Measurements from ENCODE around the gene WDR45B.

WDR45B gene

DNA sequence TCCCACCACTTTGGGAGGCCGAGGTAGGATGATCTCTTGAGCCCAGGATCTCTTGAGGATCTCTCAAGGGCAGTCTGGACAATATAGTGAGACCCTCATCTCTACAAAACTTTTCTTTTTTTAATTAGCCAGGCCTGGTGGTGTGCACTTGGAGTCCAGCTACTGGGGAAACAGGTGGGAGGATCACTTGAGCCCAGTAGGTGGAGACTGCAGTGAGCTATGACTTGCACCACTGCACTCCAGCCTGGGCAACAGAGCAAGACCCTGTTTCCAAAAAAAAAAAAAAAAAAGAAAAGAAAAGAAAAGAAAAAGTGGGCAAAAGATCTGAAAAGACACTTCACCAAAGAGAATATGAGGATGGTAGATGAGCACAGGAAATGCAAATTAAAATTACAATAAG, 35.3 kb upstream of the WDR45B start:
- H3K9me3 ChIP-seq (ENCODE audit: severe bottlenecking): peaks cover 10% of the 10 kb centered on the region
- no peak overlapping the region for H3K4me3 ChIP-seq (ENCODE audit: low read depth, low read length)
- peaks cover 6% of the 10 kb centered on the region for H3K36me3 ChIP-seq
- no peak overlapping the region for H3K27ac ChIP-seq
- H3K27me3 ChIP-seq (ENCODE audit: insufficient read depth, low read depth, severe bottlenecking): no peaks in the 10 kb centered on the region
- TF ChIP-seq, protein P1, sequence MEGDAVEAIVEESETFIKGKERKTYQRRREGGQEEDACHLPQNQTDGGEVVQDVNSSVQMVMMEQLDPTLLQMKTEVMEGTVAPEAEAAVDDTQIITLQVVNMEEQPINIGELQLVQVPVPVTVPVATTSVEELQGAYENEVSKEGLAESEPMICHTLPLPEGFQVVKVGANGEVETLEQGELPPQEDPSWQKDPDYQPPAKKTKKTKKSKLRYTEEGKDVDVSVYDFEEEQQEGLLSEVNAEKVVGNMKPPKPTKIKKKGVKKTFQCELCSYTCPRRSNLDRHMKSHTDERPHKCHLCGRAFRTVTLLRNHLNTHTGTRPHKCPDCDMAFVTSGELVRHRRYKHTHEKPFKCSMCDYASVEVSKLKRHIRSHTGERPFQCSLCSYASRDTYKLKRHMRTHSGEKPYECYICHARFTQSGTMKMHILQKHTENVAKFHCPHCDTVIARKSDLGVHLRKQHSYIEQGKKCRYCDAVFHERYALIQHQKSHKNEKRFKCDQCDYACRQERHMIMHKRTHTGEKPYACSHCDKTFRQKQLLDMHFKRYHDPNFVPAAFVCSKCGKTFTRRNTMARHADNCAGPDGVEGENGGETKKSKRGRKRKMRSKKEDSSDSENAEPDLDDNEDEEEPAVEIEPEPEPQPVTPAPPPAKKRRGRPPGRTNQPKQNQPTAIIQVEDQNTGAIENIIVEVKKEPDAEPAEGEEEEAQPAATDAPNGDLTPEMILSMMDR (IDR thresholded peaks at IDR 0.05; ENCODE audit: low read depth, low read length): no peak
- DNase-seq: no peak

DNA sequence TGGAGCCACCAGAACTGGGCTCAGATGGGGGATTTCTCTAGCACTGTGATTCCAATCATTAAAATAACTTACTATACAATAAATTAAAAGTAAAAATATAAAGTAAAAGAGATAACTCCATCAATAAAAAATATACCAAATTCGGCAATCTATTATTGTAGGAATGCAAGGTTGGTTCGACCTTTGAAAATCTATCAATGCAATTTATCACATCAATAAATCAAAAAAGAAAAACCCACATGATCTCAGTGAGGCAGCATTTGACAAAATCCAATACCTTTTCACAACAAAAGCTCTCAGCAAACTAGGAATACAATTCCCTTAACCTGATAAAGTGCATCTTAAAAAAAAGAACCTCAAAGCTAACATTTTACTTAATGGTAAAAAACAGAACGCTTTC, 33.3 kb upstream of the WDR45B start:
- TF ChIP-seq, protein P1 (IDR thresholded peaks at IDR 0.05; ENCODE audit: low read depth, low read length): no peak
- H3K4me3 ChIP-seq (ENCODE audit: low read depth, low read length): no peak overlapping the region
- H3K9me3 ChIP-seq (ENCODE audit: severe bottlenecking): peaks cover 10% of the 10 kb centered on the region
- H3K27ac ChIP-seq: no peak overlapping the region
- H3K27me3 ChIP-seq (ENCODE audit: insufficient read depth, low read depth, severe bottlenecking): no peaks in the 10 kb centered on the region
- peaks cover 6% of the 10 kb centered on the region for H3K36me3 ChIP-seq
- DNase-seq: no peak

DNA sequence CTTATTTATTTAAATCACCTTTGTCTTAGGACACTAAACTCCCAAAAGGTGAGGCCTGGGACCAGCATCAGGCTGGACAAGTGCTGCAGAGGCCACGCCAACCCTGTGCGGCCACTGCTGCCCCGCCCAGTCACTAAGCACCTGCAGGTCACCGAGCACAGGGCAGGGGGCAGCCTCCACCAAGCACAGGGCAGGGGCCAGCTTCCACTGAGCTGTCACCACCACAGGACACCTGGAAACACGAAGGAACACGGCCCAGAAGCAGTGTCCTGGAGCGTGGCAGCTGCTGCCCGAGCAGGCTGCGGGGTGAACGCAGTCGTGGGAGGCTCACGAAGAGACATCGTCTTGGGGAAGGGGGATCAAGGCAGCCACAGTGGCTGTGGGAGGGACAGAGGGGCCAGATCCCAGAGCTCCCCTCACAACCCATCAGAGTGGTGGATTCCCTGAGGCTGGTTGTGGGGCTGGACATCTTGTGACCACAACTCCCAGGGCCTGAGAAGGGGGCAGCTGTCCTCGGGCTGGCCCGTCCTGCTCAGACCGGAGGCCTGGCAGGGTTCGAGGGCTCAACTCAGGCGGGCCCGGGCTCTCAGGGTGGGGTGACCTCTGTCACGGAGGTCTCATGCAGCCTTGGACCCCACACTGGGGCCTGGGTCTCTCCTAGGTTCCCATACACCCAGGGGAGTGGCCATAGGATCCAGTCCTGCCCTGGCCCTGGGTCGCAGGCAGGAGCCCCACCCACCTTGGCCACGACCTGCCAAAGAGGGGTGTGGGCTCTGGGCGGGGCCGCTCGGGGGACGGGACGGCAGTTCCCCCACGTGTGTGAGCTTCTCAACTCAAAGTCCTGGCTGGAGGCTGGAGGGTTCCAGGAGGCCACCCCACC, 31.6 kb upstream of the WDR45B start:
- peaks cover 6% of the 10 kb centered on the region for H3K36me3 ChIP-seq
- TF ChIP-seq, protein P1 (IDR thresholded peaks at IDR 0.05; ENCODE audit: low read depth, low read length): peak; percentile 61
- DNase-seq: no peak
- peaks cover 10% of the 10 kb centered on the region for H3K9me3 ChIP-seq (ENCODE audit: severe bottlenecking)
- H3K27ac ChIP-seq: no peak overlapping the region
- H3K27me3 ChIP-seq (ENCODE audit: insufficient read depth, low read depth, severe bottlenecking): no peaks in the 10 kb centered on the region
- no peak overlapping the region for H3K4me3 ChIP-seq (ENCODE audit: low read depth, low read length)

DNA sequence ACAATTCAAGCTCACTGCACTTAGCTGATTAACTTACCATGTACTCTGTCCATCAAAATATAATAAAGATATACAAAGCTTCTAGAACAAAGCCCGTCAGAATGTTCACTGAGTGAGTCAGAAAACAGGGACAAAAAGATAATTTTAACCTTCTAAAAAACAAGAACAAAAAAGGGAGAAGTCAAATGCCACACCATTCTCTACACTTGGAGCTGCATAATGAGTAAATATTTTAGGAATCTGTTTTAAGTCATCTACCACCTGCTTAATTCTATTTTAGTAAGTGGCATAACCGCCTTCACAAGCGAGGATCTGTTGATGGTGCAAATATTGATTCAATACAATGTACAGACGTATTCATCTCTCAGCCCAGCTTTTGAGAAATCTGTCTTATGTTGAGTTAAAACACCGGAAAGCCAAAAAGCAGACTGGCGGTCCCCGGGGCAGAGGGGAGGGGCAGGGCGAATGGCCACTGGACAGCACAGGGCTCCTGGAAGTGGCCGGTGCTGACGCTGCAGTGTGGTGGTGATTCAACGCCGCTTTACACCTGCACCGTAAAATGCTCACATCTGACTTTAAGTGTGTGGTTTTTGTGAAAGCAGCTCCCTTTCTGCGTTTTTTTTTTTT, 30.1 kb upstream of the WDR45B start:
- Histone ChIP-seq H3K27ac (no peak overlapping the region), H3K36me3 (no peaks in the 10 kb centered on the region), H3K9me3 (ENCODE audit: severe bottlenecking) (peaks cover 10% of the 10 kb centered on the region), H3K4me3 (ENCODE audit: low read depth, low read length) (no peak overlapping the region), H3K27me3 (ENCODE audit: insufficient read depth, low read depth, severe bottlenecking) (no peaks in the 10 kb centered on the region)
- TF ChIP-seq, protein P1 (IDR thresholded peaks at IDR 0.05; ENCODE audit: low read depth, low read length): no peak
- DNase-seq: no peak

DNA sequence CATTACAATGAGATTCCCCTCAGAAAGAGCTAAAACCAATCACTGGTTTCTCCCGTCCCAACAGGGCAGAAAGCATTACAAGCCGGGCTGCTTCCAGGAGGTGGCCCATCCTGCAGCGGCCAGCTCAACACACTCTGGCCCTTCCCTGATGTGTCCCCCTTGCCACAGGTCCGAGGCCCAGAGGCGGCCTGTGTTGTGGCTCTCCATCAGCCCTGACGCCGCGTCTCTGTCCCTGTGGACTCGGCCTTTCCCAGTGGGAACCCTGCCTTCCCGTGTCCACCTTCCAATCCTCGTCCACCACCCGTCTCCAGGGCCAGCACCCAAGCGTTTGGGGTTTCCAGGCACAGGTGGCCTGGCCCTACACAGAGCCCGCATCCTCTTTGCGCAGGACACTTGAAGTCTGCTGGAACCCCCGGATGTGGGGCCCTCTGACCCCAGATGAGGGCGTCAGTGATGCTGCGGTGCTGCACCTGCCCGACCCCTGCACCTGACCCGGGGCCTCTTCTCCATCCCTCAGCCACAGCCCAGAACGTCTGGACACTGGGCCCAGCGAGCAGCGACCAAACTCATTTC, 29.2 kb upstream of the WDR45B start:
- Histone ChIP-seq H3K4me3 (ENCODE audit: low read depth, low read length) (no peak overlapping the region), H3K27me3 (ENCODE audit: insufficient read depth, low read depth, severe bottlenecking) (no peaks in the 10 kb centered on the region), H3K9me3 (ENCODE audit: severe bottlenecking) (peaks cover 10% of the 10 kb centered on the region), H3K36me3 (no peaks in the 10 kb centered on the region), H3K27ac (no peak overlapping the region)
- no peak for DNase-seq
- TF ChIP-seq, protein P1 (IDR thresholded peaks at IDR 0.05; ENCODE audit: low read depth, low read length): no peak
